K562 (cell line): ENCODE results near the gene TMEM95. TPM values are rescaled to one million over a fixed set of nuclear protein-coding genes. Genes with fewer than 3 reads are reported as not detected.

Source experiments
- ARID1B ChIP-seq: fragments of 450-650 bp; IDR thresholded peaks from 2 replicates; pipeline ENCODE4 v1.6.1; 2016; ENCODE audit warnings: antibody characterized with exemption, mild to moderate bottlenecking, inconsistent platforms
- ARID2 ChIP-seq: fragments of 450-650 bp; IDR thresholded peaks from 2 replicates; pipeline ENCODE4 v1.6.1; 2017; ENCODE audit warnings: antibody characterized with exemption, mild to moderate bottlenecking
- ATF7 ChIP-seq: fragments of 450-650 bp; IDR thresholded peaks from 2 replicates; pipeline ENCODE4 v1.7.1; 2014; ENCODE audit warnings: mild to moderate bottlenecking, moderate library complexity
- CBFA2T3 ChIP-seq: fragments of 450-650 bp; IDR thresholded peaks from 2 replicates; pipeline ENCODE4 v1.6.1; 2017
- CREB1 ChIP-seq, 2 experiments: sonication (generic) in 1 of 2; formaldehyde crosslinking in 1 of 2; IDR thresholded peaks; 2 replicates each; pipeline versions ENCODE4 v1.6.1 to v1.8.0; 2012 to 2022; ENCODE audit warnings: inconsistent platforms in 1 of 2, mild to moderate bottlenecking in 1 of 2, missing genetic modification reagents in 1 of 2, moderate library complexity in 1 of 2
- CTBP1 ChIP-seq: fragments of 450-650 bp; IDR thresholded peaks from 2 replicates; pipeline ENCODE4 v1.6.1; 2016; ENCODE audit warnings: borderline replicate concordance
- DIDO1 ChIP-seq: fragments of 450-650 bp; IDR thresholded peaks from 2 replicates; pipeline ENCODE4 v1.6.1; 2016; ENCODE audit warnings: low read depth, missing biosample characterization, missing genetic modification characterization
- DMBX1 ChIP-seq: fragments of 250-450 bp; sonication (Bioruptor Pico); IDR thresholded peaks from 2 replicates; pipeline ENCODE4 v1.8.0; 2022; ENCODE audit warnings: inconsistent platforms, mild to moderate bottlenecking, moderate library complexity, borderline replicate concordance
- EZH2 ChIP-seq: IDR thresholded peaks from 2 replicates; pipeline ENCODE4 v1.6.1; 2012; ENCODE audit warnings: low read depth, mild to moderate bottlenecking, inconsistent platforms, low read length, borderline replicate concordance
- FOS ChIP-seq: IDR thresholded peaks from 3 replicates; pipeline ENCODE4 v1.6.1; 2011; ENCODE audit not compliant: insufficient read length; ENCODE audit errors: extremely low read depth
- KDM4B ChIP-seq, 2 experiments: fragments of 450-650 bp in 1 of 2; sonication (generic) in 1 of 2; IDR thresholded peaks; 2 replicates each; pipeline ENCODE4 v1.6.1; 2016 to 2017; ENCODE audit warnings: borderline replicate concordance in 2 of 2, antibody characterized with exemption in 1 of 2, low read depth in 1 of 2, mild to moderate bottlenecking in 1 of 2
- KLF1 ChIP-seq: fragments of 450-650 bp; IDR thresholded peaks from 2 replicates; pipeline ENCODE4 v1.6.1; 2016; ENCODE audit warnings: missing genetic modification characterization, missing compliant biosample characterization
- NR3C1 ChIP-seq: sonication (generic); formaldehyde crosslinking; IDR thresholded peaks from 2 replicates; pipeline ENCODE4 v1.8.1; 2022; ENCODE audit warnings: missing genetic modification reagents
- PHB ChIP-seq: fragments of 250-450 bp; sonication (Bioruptor Pico); IDR thresholded peaks from 2 replicates; pipeline ENCODE4 v1.5.0; 2021
- PHF8 ChIP-seq: fragments of 200-600 bp; sonication (generic); IDR thresholded peaks from 2 replicates; pipeline ENCODE4 v1.6.1; 2012; ENCODE audit warnings: mixed run types, mild to moderate bottlenecking, inconsistent platforms, low read length, moderate library complexity, borderline replicate concordance
- POU5F1 ChIP-seq: fragments of 150-350 bp; IDR thresholded peaks from 2 replicates; pipeline ENCODE4 v1.6.1; 2014; ENCODE audit warnings: borderline replicate concordance, low read length, low read depth, mild to moderate bottlenecking; ENCODE audit not compliant: partially characterized antibody
- SMARCC2 ChIP-seq: fragments of 450-650 bp; IDR thresholded peaks from 2 replicates; pipeline ENCODE4 v1.6.1; 2017; ENCODE audit warnings: antibody characterized with exemption, moderate library complexity, mild to moderate bottlenecking, low read depth
- SRSF9 ChIP-seq: fragments of 200-400 bp; formaldehyde crosslinking; IDR thresholded peaks from 2 replicates; pipeline ENCODE4 v1.6.1; 2017; ENCODE audit warnings: low read depth, low read length, borderline replicate concordance
- TARDBP ChIP-seq: fragments of 450-650 bp; IDR thresholded peaks from 2 replicates; pipeline ENCODE4 v1.6.1; 2016
- XRCC3 ChIP-seq: fragments of 450-650 bp; IDR thresholded peaks from 2 replicates; pipeline ENCODE4 v1.6.1; 2017; ENCODE audit warnings: mild to moderate bottlenecking, moderate library complexity
- ZFP30 ChIP-seq: fragments of 250-450 bp; sonication (Bioruptor Pico); IDR thresholded peaks from 2 replicates; pipeline ENCODE4 v1.8.0; 2022; ENCODE audit warnings: moderate library complexity, mild to moderate bottlenecking, inconsistent platforms, borderline replicate concordance
- ZNF124 ChIP-seq: sonication (generic); formaldehyde crosslinking; IDR thresholded peaks from 2 replicates; pipeline ENCODE4 v1.8.1; 2022; ENCODE audit warnings: missing genetic modification reagents
- ZNF695 ChIP-seq: fragments of 450-650 bp; formaldehyde crosslinking; IDR thresholded peaks from 2 replicates; pipeline ENCODE4 v1.4.0; 2020; ENCODE audit warnings: mild to moderate bottlenecking, moderate library complexity
- polyA plus RNA-seq, 8 experiments: library from polyadenylated mRNA; depleted of rRNA in 4 of 8; stranded (reverse) in 5 of 8; unstranded in 3 of 8; fragments of >200 nt; fragmentation: Nextera tagmentation in 2 of 8; fragmentation: Illumina TruSeq in 1 of 8; extraction: Ambion mirVana in 2 of 8; extraction: Trizol in 1 of 8; gene quantifications; 2 replicates each; pipeline versions ENCODE4 v1.2.1 to v1.2.3, GENCODE V29; 2011 to 2014; ENCODE audit warnings: inconsistent platforms in 1 of 8, missing spikeins in 1 of 8
- total RNA-seq, 7 experiments: library from RNA; depleted of rRNA in 6 of 7; stranded (reverse); fragments of >200 nt in 6 of 7; fragmentation: Illumina TruSeq in 2 of 7; extraction: Trizol in 2 of 7; gene quantifications; 2 replicates each; pipeline versions ENCODE4 v1.2.1 to v1.2.3, GENCODE V29; 2011 to 2021; ENCODE audit warnings: low replicate concordance in 1 of 7
- TF ChIP-seq, protein P1 (sequence below): sonication (generic); formaldehyde crosslinking; IDR thresholded peaks from 2 replicates; pipeline ENCODE4 v1.8.1; 2023; ENCODE audit warnings: mild to moderate bottlenecking, missing genetic modification reagents
- TF ChIP-seq, protein P2 (sequence below): fragments of 250-450 bp; sonication (Bioruptor Pico); IDR thresholded peaks from 2 replicates; pipeline ENCODE4 v1.4.0; 2020; ENCODE audit warnings: mild to moderate bottlenecking
- TF ChIP-seq, protein P3 (sequence below): fragments of 450-650 bp; IDR thresholded peaks from one replicate; pipeline ENCODE4 v1.6.1; 2018; ENCODE audit warnings: mild to moderate bottlenecking, moderate library complexity; ENCODE audit not compliant: partially characterized antibody

The TMEM95 gene
- total and polyA plus RNA-seq, 9 of the 15 experiments (the other 6 are each of a cell fraction or from before 2014, with no cell fraction given), result not detected

DNA sequence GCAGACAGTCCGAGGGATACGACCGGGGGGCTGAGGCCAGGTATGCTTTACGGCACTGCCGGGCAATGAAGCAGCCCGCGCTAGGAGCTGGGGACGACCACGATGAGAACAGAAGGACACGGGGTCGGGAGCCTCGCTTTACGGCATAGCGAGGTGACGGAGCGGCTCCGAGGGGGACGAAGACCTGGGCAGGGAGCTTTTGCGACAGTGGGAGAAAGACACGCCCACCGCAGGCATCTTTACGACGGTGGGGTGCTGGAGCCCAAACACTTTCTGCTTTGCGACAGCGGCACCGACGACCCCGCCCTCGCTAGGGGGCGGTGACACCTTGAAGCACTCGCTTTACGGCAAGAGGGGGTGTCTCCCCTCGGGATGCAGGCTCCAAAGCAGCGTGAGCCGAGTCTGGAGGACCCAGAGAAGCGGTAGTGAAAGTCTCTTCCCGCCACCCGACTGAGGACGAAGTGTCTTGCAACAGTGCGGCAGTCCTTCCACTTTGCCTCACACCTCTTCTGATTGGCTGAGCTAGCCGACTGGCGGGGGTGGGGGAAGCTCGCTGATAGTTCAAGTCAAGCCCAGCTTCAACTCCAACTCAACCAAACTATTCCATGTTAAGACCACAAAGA lies 25.5 kb upstream of the TMEM95 start (continued):
- TF ChIP-seq KDM4B (IDR thresholded peaks at IDR 0.05; ENCODE audit: borderline replicate concordance in 2 of 2, low read depth in 1 of 2) (no peak), TARDBP (no peak), ZNF124 (CRISPR knock-in tag) (no peak), NR3C1 (CRISPR knock-in tag) (no peak), CTBP1 (0 out of 2 replicates have a peak, but pooled peaks have one; percentile 27), ARID2 (no peak), EZH2 (no peak), POU5F1 (no peak), ZNF695 (CRISPR knock-in tag) (no peak), XRCC3 (no peak), PHF8 (peak; percentile 57; the same call in 1 of the 2 replicates), SMARCC2 (no peak), CREB1 (IDR thresholded peaks at IDR 0.05) (peak; percentile 66), CREB1 (CRISPR knock-in tag; IDR thresholded peaks at IDR 0.05) (peak; percentile 74), CBFA2T3 (no peak), KLF1 (tag) (no peak), ARID1B (no peak), ATF7 (0 out of 2 replicates have a peak, but pooled peaks have one; percentile 53), PHB (no peak), ZFP30 (CRISPR knock-in tag) (no peak), DIDO1 (tag) (no peak), SRSF9 (no peak), DMBX1 (CRISPR knock-in tag) (no peak), FOS (no peak)
- TF ChIP-seq, protein P1, sequence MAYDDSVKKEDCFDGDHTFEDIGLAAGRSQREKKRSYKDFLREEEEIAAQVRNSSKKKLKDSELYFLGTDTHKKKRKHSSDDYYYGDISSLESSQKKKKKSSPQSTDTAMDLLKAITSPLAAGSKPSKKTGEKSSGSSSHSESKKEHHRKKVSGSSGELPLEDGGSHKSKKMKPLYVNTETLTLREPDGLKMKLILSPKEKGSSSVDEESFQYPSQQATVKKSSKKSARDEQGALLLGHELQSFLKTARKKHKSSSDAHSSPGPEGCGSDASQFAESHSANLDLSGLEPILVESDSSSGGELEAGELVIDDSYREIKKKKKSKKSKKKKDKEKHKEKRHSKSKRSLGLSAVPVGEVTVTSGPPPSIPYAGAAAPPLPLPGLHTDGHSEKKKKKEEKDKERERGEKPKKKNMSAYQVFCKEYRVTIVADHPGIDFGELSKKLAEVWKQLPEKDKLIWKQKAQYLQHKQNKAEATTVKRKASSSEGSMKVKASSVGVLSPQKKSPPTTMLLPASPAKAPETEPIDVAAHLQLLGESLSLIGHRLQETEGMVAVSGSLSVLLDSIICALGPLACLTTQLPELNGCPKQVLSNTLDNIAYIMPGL, result no peak
- TF ChIP-seq, protein P2, sequence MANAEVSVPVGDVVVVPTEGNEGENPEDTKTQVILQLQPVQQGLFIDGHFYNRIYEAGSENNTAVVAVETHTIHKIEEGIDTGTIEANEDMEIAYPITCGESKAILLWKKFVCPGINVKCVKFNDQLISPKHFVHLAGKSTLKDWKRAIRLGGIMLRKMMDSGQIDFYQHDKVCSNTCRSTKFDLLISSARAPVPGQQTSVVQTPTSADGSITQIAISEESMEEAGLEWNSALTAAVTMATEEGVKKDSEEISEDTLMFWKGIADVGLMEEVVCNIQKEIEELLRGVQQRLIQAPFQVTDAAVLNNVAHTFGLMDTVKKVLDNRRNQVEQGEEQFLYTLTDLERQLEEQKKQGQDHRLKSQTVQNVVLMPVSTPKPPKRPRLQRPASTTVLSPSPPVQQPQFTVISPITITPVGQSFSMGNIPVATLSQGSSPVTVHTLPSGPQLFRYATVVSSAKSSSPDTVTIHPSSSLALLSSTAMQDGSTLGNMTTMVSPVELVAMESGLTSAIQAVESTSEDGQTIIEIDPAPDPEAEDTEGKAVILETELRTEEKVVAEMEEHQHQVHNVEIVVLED, result no peak
- TF ChIP-seq, protein P3, sequence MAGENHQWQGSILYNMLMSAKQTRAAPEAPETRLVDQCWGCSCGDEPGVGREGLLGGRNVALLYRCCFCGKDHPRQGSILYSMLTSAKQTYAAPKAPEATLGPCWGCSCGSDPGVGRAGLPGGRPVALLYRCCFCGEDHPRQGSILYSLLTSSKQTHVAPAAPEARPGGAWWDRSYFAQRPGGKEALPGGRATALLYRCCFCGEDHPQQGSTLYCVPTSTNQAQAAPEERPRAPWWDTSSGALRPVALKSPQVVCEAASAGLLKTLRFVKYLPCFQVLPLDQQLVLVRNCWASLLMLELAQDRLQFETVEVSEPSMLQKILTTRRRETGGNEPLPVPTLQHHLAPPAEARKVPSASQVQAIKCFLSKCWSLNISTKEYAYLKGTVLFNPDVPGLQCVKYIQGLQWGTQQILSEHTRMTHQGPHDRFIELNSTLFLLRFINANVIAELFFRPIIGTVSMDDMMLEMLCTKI, result no peak
